ENCODE results near the gene CDCA5.
"Not testable (repeated sequence)": the region's sequence is repeated elsewhere in the genome, so short reads cannot be mapped to it uniquely, and the experiment has no call there.

The CDCA5 gene

DNA sequence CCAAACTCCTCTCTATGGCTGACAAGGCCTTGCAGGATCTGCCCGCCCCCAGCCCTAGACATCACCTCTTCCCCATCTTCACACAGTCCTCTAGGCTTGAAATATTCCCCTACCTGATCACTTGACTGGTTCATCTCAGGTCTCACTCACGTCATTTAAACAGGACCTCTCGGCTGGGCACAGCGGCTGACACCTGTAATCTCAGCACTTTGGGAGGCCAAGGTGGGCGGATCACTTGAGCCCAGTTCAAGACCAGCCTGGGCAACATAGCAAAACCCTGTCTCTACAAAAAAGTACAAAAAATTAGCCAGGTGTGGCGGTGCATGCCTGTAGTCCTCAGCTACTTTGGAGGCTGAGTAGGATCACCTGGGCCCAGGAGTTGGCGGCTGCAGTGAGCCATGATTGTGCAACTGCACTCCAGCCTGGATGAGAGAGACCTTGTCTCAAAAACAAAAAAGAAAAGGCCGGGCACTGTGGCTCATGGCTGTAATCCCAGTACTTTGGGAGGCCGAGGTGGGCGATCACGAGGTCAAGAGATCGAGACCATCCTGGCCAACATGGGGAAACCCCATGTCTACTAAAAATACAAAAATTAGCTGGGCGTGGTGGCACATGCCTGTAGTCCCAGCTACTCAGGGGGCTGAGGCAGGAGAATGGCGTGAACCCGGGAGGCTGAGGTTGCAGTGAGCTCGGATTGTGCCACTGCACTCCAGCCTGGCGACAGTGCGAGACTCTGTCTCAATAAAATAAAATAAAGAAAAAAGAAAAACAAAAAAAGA lies 35.2 kb upstream of the CDCA5 start:
- DNase-seq: not testable (repeated sequence)

DNA sequence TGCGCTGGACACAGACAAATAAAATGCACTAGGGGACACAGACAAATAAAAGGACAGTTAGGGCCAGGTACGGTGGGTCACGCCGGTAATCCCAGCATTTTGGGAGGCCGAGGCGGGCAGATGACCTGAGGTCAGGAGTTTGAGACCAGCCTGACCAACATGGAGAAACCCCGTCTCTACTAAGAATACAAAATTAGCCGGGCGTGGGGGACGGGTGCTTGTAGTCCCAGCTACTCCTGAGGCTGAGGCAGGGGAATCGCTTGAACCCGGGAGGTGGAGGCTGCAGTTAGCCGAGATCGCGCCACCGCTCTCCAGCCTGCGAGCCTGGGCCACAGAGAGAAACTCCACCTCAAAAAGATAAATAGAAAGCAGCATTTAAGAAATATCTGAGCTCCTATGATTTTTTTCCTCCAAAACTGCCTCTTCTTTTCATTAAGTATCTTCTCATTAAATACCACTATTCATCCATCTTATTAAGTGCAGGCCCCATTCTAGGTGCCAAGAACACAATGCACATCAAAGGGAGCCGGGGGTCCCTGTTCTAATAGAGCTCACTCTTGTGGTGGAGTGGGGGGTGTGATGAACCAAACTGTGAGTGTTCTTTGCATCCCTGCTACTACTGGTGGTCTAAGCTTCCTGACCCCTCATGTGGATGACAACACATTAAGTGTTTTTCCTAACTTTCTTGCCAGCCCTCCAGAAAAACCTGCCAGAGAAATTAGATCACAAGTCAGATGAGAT lies 34.4 kb upstream of the CDCA5 start:
- DNase-seq: no peak

DNA sequence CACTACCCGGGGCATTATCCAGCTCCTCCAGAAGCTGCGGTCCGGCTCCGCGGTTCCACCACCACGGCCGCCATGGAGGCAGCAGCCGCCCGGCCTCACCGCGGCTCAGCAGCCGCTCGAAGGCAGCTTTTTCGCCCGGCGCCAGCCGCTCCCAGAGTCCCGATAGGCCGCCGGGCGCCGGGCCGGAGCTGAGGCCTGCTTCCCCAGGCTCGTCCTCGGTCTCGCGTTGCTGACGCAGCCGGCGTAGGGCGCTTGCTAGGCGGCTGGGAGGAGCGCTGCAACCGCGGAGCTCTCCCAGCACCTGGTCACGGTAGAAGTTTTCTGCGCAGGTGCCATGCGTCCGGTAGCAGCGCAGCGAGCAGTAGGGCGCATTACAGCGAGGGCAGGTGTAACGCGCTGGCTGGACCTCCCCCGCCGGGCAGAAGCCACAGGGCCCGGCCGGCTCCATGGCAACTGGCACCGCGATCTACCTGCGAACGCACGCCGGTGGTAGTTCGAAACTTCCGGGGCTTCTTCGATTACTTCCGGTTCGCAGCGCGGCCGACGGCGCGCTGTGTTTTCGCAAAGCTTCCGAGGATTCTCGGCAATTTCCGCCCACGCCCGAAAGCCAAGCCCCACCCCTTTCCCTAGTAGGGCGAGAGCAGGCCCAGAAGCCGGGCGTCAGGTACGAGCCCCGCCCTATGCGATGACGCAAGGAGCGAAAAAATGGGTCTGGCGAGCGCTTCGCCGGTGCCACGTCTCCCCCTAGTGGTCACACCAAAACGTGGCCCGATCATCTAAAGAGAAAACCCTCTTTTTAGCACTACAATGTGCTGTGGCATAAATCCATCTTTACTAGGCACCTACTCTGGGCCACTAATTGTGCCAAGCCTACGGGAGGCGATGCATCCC lies 33.6 kb upstream of the CDCA5 start, which contains the start of gene ZNHIT2:
ZNHIT2 (minus strand) TSS at position 496 of the 891 bp plus-strand sequence; CDS start at position 448, 48 bp downstream.
- peak; percentile 96 for DNase-seq

DNA sequence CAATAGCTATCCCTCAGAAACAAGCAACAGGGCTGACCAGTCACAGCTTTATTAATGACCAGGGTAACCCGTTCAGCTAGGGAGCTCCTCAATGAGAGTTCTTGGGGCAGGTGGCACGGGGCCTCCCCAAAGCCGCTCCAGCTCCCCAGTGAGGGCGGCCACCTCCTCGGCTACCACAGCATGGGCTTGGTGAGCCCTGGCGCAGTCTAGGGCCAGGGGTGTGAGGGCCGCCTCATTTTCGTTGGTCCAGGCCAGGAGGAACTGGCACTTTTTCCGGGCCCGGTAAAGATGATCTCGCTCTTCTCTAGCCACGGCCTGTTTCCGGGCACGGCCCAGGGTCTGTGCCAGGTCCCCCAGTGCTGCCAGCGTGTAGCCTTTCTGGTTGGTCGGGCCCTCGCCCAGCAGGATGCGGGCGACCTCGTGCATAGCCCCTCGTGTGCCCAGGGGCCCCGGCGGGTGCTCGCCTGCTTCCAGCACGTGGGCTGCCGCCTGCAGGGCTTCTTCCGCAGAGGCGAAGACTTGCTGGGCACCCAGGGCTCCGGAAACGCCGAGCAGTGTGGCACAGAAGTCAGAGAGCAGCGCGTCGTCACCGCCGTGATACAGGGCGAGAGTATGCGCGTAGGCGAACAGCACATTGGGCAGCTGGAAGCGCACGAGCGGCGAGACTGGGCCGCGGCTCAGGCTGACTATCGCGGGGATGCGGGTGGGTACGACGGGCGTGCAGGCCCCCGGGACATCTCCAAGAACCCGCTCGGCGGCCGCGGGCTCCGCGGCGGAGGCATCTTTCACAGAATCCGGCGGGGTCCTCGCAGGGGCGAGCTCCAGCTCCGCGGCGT lies 32.7 kb upstream of the CDCA5 start:
- no peak for DNase-seq

DNA sequence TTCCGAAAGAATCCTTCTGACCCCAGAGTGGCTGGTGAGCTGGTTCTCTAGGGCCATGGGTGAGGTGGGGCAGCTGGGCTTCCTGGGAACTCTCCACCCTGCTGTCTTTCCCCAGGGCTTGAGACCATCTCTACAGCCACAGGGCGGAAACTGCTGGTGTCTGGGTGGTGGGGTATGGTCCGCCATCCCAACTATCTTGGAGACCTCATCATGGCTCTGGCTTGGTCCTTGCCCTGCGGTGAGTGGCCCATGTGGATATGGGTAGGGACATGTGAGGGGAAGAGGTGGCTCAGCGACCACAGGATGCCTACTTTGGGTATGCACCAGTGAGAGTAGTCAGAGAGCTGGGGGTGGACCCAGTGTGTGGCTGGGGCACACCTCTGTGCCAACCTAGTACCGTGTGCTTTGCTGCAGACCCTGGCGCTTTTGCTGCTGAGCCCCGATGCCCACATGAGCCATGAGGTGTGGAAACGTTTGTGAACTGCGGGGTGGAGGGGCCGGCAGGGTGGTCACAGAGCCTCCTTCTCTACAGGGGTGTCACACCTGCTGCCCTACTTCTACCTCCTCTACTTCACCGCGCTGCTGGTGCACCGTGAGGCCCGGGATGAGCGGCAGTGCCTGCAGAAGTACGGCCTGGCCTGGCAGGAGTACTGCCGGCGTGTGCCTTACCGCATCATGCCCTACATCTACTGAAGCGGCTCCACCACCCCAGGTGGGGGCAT lies 31.7 kb upstream of the CDCA5 start:
- no peak for DNase-seq

DNA sequence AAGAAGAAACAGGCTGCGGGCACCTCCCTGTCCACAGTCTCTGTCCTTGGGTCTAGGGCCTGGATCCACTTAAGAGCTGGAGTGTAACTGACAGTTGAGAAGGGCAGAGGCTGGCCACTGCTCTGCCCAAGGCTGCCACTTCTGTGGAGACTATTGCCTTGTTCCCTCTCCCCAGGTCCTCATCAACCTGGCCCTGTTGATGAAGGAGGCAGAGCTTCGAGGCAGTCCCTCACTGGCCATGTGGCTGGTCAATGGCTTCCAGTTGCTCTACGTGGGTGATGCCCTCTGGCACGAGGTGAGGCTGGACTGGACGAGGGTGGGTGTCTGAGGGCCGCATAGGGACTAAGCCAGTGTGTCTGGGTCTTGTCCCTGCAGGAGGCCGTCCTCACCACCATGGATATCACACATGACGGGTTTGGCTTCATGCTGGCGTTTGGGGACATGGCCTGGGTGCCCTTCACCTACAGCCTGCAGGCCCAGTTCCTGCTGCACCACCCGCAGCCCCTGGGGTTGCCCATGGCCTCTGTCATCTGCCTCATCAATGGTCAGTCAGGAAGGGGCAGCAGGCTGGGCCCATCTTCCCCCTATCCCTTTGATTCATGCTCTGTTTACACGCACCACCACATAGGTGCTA lies 30.8 kb upstream of the CDCA5 start:
- no peak for DNase-seq

DNA sequence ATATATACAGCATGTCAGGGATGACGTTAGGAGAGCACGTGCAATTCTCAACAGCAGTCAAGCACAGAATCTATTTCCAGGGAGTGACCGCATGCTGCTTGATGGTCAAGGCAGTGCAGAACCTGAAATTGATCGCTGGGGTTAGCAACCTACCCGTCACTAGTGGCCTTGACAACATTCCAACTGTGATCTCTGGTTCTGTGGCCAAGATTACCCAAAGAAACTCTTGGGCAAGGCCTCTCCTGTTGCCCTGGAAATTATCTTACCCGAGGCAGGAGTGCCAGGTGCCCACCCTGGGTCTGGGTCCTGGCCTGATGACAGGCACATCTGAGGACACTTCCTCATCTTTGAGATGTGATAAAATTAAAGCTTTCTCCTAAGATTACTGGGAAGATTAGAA lies 30.0 kb upstream of the CDCA5 start:
- no peak for DNase-seq

DNA sequence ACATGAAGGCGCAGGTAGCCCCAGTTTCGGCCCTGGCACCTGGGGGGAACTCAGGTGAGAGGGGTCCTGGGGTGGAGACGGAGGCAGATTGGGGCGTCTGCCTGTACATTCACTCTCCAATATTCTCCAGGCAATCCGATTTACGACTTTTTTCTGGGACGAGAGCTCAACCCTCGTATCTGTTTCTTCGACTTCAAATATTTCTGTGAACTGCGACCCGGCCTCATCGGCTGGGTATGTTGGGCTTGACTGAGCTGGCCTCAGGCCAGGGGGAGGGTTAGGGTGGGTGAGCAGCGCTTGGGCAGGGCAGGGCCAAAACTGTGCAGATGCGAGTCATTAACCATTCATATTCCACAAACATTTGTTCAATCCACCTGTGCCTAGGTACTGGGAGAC lies 29.5 kb upstream of the CDCA5 start:
- no peak for DNase-seq

DNA sequence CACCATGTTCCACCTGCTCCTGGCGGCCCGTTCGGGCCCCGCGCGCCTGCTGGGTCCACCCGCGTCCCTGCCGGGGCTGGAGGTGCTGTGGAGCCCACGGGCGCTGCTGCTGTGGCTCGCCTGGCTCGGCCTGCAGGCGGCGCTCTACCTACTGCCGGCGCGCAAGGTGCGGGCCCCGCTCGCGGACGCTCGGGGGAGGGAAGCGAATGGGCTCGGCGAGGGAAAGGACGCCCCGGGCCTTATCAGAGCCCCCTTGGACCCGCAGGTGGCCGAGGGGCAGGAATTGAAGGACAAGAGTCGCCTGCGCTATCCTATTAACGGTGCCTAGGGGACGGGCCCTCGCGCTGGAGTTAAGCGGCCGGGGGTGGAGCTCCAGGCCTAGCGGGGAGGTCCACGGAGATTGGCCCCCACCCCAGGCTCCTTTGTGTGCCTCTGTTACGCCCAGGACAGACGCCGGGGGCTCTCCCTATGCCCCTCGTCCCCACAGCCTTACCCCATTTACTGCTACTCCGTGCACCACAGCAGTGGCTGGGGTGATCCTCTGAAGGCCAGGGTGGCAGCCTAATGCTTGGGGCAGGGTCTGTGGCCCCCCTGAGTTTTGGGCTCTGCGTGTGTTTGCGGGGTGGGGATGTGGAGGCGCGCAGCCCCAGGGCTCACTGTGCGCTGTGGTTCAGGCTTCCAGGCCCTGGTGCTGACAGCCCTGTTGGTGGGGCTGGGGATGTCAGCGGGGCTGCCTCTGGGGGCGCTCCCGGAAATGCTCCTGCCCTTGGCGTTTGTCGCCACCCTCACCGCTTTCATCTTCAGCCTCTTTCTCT lies 28.9 kb upstream of the CDCA5 start:
- no peak for DNase-seq

DNA sequence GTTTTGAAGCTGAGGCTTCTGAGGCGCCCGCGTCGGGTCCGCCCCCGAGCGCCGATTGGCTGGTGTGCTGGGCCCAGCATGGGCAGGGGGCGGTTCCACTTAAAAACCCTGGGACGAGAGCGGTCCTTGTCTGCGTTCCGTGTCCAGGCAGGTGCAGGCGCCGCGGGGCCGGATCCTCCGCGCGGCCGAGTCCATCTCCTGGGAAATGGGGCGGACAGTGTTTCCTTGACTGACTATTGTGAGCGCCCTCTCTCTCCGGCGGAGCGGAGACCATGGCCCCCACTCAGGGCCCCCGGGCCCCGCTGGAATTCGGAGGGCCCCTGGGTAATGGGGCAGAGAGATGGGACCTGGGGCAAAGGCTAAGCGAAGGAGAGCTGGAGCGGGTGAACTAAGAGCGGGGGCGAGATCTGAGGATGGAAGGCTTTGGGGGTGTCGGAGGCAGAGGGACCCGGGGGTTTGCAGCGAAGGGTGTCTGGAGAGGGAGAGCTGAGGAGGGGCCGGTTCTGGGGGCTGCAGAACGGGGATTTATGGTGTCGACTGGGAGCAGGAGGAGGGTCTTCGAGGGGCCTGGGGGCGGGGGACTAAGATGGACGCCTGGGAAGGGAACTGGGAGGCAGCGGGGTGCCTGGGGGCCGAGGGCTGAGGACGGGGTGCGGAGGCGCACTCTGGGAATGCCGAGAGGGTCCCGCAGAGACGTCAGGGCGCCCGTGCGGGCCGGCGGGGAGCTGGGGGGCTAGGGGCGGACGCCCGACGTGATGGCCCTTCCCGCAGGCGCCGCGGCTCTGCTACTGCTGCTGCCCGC lies 28.1 kb upstream of the CDCA5 start, which contains the start of gene TM7SF2:
TM7SF2 (plus strand) TSS at position 129 of the 802 bp plus-strand sequence; CDS start at position 273, 144 bp downstream.
- peak; percentile 62 for DNase-seq

DNA sequence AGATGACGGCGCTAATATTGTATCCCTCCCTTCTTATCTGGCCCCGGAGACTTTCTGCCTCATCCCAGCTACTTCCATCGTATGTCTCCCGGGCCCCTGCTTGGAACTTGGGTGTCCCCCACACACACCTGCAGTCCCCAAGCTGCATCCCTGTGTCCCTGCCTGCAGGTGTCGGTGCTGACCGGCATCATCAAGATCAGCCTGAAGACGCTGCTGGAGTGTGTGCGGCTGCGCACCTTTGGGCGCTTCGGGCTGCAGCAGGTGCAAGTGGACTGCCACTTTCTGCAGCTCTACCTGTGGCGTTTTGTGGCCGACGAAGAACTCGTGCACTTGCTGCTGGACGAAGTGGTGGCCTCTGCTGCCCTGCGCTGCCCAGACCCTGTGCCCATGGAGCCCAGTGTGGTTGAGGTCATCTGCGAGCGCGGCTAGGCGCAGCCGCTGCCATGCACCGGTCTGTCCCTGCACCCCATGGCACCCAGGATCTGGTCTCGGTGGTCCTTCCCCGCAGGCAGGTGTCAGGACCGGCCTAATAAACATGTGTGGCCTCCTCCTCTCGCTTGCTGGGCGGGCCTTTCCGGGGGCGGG lies 27.4 kb upstream of the CDCA5 start:
- DNase-seq: no peak

DNA sequence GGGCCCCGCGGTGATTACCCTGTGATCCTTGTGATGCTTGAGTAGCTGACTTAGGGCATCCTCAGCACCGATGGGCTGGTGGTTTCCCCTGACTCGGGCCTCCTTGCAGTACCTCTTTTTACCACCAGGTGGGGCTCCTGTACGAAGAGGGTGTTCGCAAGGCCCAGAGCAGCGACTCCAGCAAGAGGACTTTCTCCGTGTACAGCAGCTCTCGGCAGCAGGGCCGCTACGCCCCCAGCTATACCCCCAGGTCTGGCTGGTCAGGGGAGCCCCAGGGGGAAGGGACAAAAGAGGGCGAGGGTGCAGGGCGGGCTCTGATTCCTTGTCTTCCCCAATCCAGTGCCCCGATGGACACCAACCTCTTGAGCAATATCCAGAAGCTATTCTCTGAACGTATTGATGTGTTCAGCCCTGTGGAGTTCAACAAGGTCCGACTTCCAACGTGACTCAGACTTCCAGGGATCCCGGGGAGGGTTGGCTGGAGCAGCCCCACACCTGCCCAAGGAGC lies 26.6 kb upstream of the CDCA5 start:
- peak; percentile 8 for DNase-seq

DNA sequence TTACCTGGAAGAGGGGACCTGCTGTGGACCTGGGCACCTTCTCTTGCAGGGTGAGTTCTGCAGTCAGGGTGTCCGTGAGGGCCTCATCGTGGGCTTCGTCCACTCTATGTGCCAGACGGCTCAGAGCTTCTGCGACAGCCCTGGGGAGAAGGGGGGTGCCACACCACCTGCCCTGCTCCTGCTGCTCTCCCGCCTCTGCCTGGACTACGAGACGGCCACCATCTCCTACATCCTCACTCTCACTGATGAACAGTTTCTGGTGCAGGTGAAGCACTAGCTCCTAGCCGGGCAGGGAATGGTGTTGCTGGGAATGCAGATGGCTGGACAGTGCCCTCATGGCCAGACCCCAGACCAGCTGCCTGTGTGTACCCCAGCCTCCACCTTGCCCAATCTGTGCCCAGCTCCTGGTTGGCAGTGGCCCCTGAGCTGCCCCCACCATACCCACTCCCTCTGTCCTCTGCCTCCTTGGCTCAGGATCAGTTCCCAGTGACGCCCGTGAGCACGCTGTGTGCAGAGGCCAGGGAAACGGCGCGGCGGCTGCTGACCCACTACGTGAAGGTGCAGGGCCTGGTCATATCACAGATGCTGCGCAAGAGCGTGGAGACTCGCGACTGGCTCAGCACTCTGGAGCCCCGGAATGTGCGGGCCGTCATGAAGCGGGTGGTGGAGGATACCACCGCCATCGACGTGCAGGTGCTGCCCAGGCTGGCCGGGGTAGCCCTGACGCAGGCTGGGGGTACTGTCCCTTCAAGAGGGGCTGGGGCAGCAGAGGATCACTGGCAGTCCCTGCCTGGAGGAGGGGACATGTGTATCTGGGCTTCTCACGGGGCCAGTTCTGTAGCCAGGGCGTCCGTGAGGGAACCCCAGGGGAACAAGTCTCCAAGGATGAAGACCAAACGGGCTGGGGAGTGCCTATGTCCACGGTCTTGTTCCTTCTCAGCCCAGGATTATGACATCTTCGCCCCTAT lies 25.7 kb upstream of the CDCA5 start:
- no peak for DNase-seq

DNA sequence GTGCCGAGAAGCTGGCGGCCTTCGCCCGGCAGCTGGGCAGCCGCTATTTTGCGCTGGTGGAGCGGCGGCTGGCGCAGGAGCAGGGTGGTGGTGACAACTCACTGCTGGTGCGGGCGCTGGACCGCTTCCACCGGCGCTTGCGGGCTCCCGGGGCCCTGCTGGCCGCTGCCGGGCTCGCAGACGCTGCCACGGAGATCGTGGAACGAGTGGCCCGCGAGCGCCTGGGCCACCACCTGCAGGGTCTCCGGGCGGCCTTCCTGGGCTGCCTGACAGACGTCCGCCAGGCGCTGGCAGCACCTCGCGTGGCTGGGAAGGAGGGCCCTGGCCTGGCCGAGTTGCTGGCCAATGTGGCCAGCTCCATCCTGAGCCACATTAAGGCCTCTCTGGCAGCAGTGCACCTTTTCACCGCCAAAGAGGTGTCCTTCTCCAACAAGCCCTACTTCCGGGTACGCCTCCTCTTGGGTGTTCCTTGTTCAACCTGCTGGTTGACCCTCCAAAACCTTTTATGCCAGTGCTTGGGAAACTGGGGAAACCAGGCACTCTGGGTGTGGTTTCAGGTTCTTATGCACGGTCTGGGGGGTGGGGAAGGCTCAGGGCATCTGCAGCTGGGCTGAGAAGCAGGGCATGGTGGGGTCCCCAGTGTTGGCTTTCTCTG lies 24.8 kb upstream of the CDCA5 start:
- no peak for DNase-seq

DNA sequence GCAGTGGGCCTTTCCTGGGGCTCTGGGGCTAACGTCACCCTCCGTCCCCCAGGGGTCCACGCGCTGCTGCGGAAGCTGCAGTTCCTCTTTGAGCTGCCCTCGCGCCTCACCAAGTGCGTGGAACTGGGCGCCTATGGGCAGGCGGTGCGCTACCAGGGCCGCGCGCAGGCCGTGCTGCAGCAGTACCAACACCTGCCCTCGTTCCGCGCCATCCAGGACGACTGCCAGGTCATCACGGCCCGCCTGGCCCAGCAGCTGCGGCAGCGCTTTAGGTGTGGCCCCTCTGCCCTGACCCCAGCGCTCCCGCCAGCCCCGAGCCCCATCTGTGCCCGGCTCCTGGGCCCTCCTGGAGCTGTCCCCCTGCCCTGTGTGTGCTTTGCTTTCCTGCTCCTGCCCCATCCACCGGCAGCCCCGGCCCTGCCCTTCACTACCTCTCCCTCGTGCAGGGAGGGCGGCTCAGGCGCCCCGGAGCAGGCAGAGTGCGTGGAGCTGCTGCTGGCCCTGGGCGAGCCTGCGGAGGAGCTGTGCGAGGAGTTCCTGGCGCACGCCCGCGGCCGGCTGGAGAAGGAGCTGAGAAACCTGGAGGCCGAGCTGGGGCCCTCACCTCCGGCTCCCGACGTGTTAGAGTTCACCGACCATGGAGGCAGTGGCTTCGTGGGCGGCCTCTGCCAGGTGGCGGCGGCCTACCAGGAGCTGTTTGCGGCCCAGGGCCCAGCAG lies 24.1 kb upstream of the CDCA5 start:
- DNase-seq: no peak

DNA sequence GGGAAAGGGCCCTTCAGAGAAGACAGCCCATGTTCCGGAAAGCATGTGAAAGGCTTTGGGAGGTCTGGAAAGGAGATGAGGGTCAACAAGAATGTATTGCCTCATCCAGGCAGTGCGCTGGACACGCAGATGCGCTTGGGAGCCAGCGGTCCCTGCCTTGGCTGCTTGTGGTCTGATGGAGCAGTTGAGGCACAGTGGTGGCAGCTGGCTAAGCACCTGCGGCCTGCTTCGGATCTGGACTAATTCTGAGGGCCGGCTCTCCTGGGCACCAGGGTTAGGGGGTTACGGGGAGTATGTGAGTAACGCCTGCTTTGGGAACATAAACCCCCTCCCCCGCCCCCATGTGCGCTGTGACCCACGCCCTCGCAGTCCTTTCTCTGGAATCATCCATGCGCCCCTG lies 23.2 kb upstream of the CDCA5 start:
- no peak for DNase-seq

All from NCI-H2081 treated with DMSO at 0.1 percent for 48 hours (cell line).